Measurements from ENCODE around the gene ECHDC1.

ECHDC1 gene

DNA sequence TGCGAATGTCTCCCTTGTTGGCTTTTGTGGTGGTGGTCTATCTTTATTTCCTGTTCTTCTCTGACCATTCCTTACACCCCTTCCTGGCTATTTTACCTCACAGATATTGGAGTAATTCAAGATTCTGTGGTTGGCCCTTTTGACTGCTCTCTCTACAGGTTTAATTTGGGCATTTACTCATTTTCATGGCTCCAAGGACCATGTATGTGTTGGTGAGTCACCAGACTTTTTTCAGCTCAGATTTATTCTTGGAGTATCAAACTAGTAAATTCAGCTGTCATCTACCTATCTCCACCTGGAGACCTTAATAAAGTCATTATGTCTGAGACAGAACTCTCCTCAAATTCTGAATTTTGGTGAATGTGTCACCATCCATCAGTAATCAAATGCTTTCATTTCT lies 61.2 kb downstream of the ECHDC1 start:
- FAIRE-seq, result no peak

DNA sequence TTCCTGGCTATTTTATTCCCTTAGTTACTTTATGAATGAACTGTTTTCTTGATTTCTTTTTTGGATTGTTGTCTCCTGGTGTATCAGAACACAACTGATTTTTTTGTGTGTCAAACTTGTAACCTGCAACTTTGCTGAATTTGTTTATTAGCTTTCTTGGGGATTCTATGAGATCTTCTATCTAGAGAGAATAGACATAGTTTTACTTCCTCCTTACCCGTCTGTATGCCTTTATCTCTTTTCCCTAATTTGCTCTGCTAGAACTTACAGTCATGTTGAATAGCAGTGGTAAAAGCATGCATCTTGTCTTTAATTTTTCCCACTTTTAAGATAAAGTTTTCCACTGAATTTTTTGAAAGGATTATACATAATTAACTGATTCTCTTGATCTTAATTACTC lies 63.6 kb downstream of the ECHDC1 start:
- FAIRE-seq, result no peak

GRCh38 chr6:127277878-127278843 lies 65.2 kb downstream of the ECHDC1 start:
- no peak for FAIRE-seq

DNA sequence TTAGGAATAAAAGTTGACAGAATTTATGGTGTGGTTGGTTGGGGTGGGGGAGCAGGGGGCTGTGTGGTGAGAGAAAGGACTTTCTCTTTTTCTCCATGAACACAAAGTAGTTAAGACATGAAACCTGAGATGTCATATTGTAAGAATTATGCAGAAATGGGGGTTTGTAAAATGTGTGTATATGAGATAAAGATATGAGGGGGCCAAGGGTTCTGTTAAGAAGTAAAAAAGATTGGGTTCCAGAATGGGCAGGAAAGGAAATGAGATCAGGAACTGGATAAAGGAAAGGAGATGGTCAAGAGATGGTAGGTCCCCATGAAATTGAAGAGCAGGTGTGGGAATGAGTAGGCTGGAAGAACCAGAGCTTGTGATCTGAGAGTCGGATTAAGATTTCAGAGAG lies 67.1 kb downstream of the ECHDC1 start:
- no peak for FAIRE-seq

- no peak for FAIRE-seq
Measured at GRCh38 chr6:127273499-127273898, 69.9 kb downstream of the ECHDC1 start.

- FAIRE-seq, result no peak
Measured at GRCh38 chr6:127272576-127272975, 70.8 kb downstream of the ECHDC1 start.

- no peak for FAIRE-seq
Measured at GRCh38 chr6:127267646-127268625, 75.5 kb downstream of the ECHDC1 start.

DNA sequence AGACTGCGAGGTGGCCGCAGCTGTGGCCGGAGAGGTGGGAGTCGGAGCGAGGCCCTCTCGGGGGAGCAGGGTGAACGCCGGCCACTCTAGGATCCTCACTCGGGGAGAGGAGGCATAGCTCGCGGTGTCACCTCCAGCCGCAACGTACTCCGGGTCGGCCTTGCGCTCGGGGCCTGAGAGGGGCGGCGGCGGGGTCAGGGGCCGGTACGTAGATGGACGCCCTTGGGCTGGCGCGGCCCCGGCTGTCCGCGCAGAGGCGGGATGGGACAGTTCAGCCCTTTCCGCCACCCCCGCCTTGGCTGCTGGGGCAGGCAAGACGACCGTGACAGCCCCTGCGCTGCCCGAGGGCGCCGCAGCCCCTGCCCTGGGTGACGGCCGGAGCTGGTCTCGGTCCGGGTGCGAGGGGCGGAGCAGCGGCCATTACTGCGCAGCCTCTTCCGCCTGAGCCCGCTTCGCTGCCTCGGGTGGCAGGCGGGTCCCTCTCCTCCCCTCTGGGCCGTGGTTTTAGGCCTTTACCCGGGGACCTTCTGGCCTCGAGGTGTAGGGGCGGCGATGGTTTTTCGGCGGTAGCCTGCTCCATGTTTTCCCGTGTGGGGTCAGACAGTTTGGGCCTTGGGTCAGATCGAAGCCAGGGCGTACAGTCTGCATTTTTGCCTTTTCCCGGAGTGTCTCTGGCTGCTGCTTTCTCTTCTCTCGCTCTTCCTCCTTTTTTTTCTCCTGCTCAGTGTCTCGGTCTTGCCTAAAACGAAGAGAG lies 76.3 kb downstream of the ECHDC1 start:
- FAIRE-seq, result no peak

- no peak for FAIRE-seq
Measured at GRCh38 chr6:127266178-127266891, 77.1 kb downstream of the ECHDC1 start, which contains the start of gene RNF146. TSS of gene RNF146 (plus strand) at chr6:127266864. CDS start at chr6:127280339, 13,475 bp downstream.

GRCh38 chr6:127263481-127263880 lies 79.9 kb downstream of the ECHDC1 start:
- no peak for FAIRE-seq

GRCh38 chr6:127262896-127263295 lies 80.5 kb downstream of the ECHDC1 start:
- no peak for FAIRE-seq

GRCh38 chr6:127255286-127255685 lies 88.1 kb downstream of the ECHDC1 start:
- FAIRE-seq, result no peak

DNA sequence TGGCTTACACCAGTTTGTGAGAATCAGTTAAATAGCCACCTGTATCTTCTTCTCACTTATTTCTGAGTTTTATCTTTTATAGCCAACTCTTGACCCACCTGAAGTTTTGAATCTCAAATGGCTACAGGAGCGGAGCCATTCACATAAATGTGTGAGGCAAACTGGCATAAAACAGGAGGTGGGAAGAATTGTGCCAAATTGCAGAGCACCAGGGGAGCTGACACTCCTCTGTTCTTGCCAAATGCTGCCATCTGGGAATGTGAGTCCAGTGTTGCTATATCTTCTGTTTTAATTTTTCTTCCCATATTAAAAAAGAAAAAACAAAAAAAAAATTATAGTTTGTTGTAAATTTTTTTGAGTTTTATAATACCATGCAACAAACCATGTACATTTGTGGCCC lies 93.8 kb downstream of the ECHDC1 start:
- FAIRE-seq, result no peak

DNA sequence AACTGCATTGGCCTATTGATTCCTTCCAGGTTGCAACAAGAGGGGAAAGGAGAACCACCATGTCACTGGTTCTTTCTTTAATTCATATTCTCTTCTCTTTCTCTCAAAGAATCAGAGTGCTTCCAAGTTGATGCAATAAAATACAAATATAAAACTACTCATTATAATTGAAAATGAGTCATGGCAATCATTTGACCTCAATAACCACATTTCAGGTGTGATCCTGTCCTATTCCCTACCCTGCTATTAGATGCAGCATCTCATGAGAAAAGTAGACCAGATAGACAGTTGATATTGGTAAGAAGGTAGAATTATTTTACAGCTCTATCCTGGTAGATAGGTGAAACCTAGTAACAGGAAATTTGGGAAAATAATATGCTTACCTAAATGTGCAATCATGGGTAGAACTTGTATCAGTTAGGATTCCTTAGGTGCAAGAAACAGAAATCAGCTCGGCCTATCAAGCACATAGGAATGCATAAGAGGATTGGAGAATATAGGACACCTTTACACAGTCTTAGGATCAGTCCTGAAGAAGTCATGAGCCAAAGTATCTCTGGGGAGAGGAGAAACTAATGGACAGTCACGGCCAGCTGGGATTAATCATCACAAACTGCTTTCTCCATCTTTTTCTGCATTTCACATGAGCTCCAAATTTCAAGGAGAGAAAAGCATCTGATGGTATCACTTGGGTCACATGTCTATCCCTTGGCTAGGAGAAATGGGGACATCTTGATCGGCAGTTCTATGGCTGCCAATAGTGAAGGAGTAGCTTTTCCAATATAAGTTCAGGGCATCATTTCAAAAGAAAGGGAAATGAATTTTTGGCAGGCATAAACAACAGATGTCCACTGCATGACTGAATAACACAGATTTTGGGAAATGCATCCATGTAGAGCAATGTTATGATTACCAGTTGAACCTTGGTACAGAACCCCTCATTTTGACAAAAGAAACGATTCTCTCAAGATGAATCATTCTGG lies 96.0 kb downstream of the ECHDC1 start:
- no peak for FAIRE-seq

DNA sequence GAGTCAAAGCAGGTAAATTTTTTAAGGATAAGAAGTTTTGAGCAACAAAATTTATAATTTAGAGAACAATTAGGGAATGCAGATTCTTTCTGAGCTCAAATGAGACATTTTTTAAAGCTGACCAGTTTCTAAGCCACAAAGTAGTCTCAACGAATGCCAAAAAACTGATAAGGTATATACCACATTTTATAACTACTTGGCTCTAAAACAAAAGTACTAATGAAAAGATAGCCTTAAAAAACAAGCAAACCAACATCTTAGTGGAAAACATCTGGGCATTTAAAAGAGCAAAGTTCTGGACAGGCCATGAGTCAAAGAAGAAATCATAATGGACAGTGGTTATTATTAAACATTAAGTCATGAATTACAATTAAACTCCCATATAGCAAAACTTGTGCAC lies 99.9 kb downstream of the ECHDC1 start:
- FAIRE-seq, result no peak

Measured in TTC549 (cell line).